ENCODE measurements around the gene OTOP3. TPM values are rescaled to one million over a fixed set of nuclear protein-coding genes. Genes with fewer than 3 reads are reported as not detected.

OTOP3 gene
- total RNA-seq (2022; extraction: Qiagen RNA extraction; ENCODE audit: low read depth): not detected in 5 replicates

DNA sequence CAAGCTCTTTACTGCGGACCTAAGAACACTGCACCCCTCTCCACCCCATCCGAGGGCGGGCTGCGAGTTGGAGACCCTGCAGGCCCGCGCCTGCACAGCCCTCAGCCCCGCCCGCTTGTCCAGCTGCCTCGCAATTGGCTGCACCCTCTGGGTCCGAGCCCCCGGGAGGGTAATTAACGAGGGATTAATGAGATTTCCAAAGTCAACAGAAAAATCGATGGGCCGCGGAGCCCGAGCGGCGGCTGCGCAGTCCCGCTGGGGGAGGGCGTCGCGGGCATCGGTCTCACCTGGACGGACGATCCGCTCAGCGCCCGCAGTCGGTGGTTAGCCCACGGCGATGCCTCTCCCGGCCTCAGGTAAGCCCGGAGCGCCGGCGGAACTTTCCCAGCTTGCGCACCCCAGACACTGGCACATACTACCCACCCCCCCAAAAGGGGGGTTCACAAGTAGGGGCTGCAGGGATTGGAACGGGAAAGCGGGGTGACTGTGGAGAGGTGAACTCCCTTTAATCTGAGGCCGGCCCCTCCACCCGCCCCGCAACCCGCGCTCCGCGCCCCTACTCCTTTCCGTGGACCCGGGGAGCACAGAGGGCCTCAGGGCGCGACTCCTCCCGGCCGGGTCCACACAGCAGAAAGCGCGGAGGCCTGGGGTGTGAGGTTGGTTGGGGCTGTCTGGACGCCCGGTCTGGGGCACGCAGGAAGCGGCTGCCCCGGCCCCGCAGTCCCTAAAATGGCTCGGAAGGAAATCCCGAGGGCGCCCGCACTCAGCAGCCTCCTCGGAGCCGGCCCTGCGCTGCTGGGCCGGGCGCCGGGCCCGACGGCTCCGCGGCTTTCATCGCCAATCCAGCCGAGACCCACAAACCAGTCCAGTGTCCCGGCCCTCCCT, at the start of gene OTOP3:
OTOP3 (plus strand) TSS at position 314 of the 885 bp plus-strand sequence; CDS start at position 338, 24 bp downstream.

GRCh38 chr17:74892974-74893911, 42.5 kb upstream of the OTOP3 start, which contains the start of gene FADS6:
FADS6 (minus strand) TSS chr17:74893633; CDS start chr17:74893595, 38 bp downstream.

GRCh38 chr17:74922694-74923537, 12.8 kb upstream of the OTOP3 start, which contains the start of gene USH1G:
USH1G (minus strand) TSS chr17:74923255; CDS start chr17:74923073, 182 bp downstream.

GRCh38 chr17:74924250-74924948, 11.3 kb upstream of the OTOP3 start, which contains the start of gene OTOP2:
OTOP2 (plus strand) TSS chr17:74924273; CDS start chr17:74924633, 360 bp downstream.

DNA sequence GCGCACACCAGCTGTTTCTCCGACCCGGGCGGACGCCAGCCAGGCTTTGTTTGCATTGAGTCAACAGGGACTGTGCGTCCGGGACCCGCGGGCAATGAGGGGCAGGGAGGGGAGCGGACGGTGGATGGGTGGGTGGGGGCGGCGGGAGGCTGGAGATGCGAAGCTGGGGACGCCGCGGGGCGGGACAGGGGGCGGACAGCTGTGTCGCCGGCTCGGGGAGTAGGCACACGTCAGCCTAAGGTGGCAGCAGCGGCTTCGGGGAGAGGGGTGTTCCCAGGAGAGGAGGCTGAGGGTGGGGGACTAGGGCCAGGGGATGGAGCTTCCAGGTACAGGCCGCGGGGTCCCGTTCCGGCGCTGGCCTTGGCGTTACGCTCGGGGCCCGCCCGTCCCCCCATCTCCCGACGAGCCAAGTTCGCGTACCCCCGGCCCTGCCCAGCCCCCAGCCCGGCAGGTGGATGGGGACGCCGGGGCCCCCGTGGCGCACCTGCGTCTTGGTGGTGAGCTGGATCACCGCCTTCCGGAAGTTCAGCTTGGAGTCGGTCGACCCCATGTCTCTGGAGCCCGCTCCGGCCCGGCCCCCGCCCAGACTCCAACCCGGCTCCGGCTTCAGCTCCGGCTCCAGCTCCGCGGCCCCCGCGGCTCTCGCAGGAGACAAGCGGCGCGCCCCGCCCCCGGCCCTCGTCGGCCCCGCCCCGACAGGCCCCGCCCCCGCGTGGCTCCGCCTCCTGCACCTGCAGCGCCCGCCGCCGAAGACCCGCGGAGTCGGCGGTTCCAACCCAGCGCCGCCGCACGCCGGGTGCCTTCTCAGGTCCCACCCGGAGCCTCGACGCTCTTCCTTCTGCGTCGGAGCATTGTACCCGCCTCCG, 36.6 kb downstream of the OTOP3 start, which contains the start of gene HID1:
HID1 (minus strand) TSS at position 653 of the 866 bp plus-strand sequence; CDS start at position 550, 103 bp downstream.

GRCh38 chr17:74987418-74987908, 51.8 kb downstream of the OTOP3 start, which contains the start of gene CDR2L:
CDR2L (plus strand) TSS chr17:74987632; CDS start chr17:74988044, 412 bp downstream.

Other genes starting within 250 kb of the OTOP3 start
- not detected in 5 replicates for gene CD300LF, start 223.0 kb upstream of the OTOP3 start, total RNA-seq (2022; extraction: Qiagen RNA extraction; ENCODE audit: low read depth)
- gene RAB37, start 198.6 kb upstream of the OTOP3 start, total RNA-seq (2022; extraction: Qiagen RNA extraction; ENCODE audit: low read depth): 1.0 to 1.6 TPM (median 1.1 TPM) in 5 replicates
- 31.8 to 50.4 TPM (median 46.4 TPM) in 5 replicates for gene NHERF1, start 187.3 kb upstream of the OTOP3 start, total RNA-seq (2022; extraction: Qiagen RNA extraction; ENCODE audit: low read depth)
- 50.8 to 65.8 TPM (median 54.7 TPM) in 5 replicates for gene NAT9, start 159.6 kb upstream of the OTOP3 start, total RNA-seq (2022; extraction: Qiagen RNA extraction; ENCODE audit: low read depth)
- 0.22 to 0.71 TPM (median 0.25 TPM) in 5 replicates for gene GRIN2C, start 76.0 kb upstream of the OTOP3 start, total RNA-seq (2022; extraction: Qiagen RNA extraction; ENCODE audit: low read depth)
- 47.7 to 70.8 TPM (median 64.3 TPM) in 5 replicates for gene FDXR, start 62.9 kb upstream of the OTOP3 start, total RNA-seq (2022; extraction: Qiagen RNA extraction; ENCODE audit: low read depth)
- not detected in 5 replicates for gene FADS6, start 42.3 kb upstream of the OTOP3 start, total RNA-seq (2022; extraction: Qiagen RNA extraction; ENCODE audit: low read depth)
- gene USH1G, start 12.6 kb upstream of the OTOP3 start, total RNA-seq (2022; extraction: Qiagen RNA extraction; ENCODE audit: low read depth): 0.02 to 0.12 TPM (median 0.08 TPM) in 4 of 5 replicates, not detected in the other
- gene OTOP2, start 11.6 kb upstream of the OTOP3 start, total RNA-seq (2022; extraction: Qiagen RNA extraction; ENCODE audit: low read depth): 0.06 to 0.17 TPM (median 0.08 TPM) in 4 of 5 replicates, not detected in the other
- 6.6 to 8.5 TPM (median 7.2 TPM) in 5 replicates for gene HID1, start 36.9 kb downstream of the OTOP3 start, total RNA-seq (2022; extraction: Qiagen RNA extraction; ENCODE audit: low read depth)
- 33.1 to 46.8 TPM (median 45.6 TPM) in 5 replicates for gene CDR2L, start 51.7 kb downstream of the OTOP3 start, total RNA-seq (2022; extraction: Qiagen RNA extraction; ENCODE audit: low read depth)
- 77.1 to 83.4 TPM (median 81.1 TPM) in 5 replicates for gene MRPL58, start 76.8 kb downstream of the OTOP3 start, total RNA-seq (2022; extraction: Qiagen RNA extraction; ENCODE audit: low read depth)
- gene ATP5PD, start 111.1 kb downstream of the OTOP3 start, total RNA-seq (2022; extraction: Qiagen RNA extraction; ENCODE audit: low read depth): 479 to 548 TPM (median 503 TPM) in 5 replicates
- 27.8 to 28.7 TPM (median 27.9 TPM) in 5 replicates for gene KCTD2, start 111.3 kb downstream of the OTOP3 start, total RNA-seq (2022; extraction: Qiagen RNA extraction; ENCODE audit: low read depth)
- gene SLC16A5, start 152.1 kb downstream of the OTOP3 start, total RNA-seq (2022; extraction: Qiagen RNA extraction; ENCODE audit: low read depth): 20.6 to 29.3 TPM (median 26.9 TPM) in 5 replicates
- gene ARMC7, start 174.1 kb downstream of the OTOP3 start, total RNA-seq (2022; extraction: Qiagen RNA extraction; ENCODE audit: low read depth): 17.8 to 22.6 TPM (median 18.7 TPM) in 5 replicates
- 87.9 to 130 TPM (median 123 TPM) in 5 replicates for gene NT5C, start 195.8 kb downstream of the OTOP3 start, total RNA-seq (2022; extraction: Qiagen RNA extraction; ENCODE audit: low read depth)
- 746 to 889 TPM (median 834 TPM) in 5 replicates for gene JPT1, start 218.6 kb downstream of the OTOP3 start, total RNA-seq (2022; extraction: Qiagen RNA extraction; ENCODE audit: low read depth)
- gene SUMO2, start 247.1 kb downstream of the OTOP3 start, total RNA-seq (2022; extraction: Qiagen RNA extraction; ENCODE audit: low read depth): 351 to 397 TPM (median 381 TPM) in 5 replicates

Data from A549 treated with CpdA at 1 μM for 4 hours (cell line).